ENCODE measurements around the gene FOXO1. TPM values are rescaled to one million over a fixed set of nuclear protein-coding genes. Genes with fewer than 3 reads are reported as not detected.
A peak's percentile ranks its signal among the peaks of the same experiment; 100 is the strongest.
"Not testable (repeated sequence)": the region's sequence is repeated elsewhere in the genome, so short reads cannot be mapped to it uniquely, and the experiment has no call there.

Gene FOXO1
- total RNA-seq, 1 experiment from 2014 or later, result 0.68 TPM

GRCh38 chr13:40668335-40668734 is 1.9 kb upstream of the FOXO1 start:
- in situ Hi-C loops (cut with HindIII; ENCODE audit: low pct_unique_long_range_greater_than_20kb, low sequenced_read_pairs), result no loop called here
- no peak for DNase-seq (ENCODE audit: low read depth)

DNA sequence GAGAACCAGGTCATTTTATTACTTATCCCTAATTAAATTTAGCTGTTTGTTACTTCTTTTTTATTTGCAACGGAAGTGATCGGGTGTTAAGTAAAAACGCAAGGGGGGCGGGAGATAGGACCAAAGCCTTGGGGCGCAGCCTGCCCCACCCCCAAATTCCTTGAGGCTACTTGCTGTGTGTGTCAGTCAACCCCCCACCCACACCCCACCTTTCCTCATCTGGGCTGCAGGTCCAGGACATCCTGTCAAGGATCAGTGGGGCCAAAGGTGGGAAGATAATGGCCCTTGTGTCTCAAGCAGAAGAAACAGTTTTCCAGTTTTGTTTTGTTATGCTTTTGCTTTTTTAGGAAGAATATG is 1.2 kb upstream of the FOXO1 start:
- DNase-seq (ENCODE audit: low read depth), result no peak
- in situ Hi-C loops (cut with HindIII; ENCODE audit: low pct_unique_long_range_greater_than_20kb, low sequenced_read_pairs), result no loop called here

DNA sequence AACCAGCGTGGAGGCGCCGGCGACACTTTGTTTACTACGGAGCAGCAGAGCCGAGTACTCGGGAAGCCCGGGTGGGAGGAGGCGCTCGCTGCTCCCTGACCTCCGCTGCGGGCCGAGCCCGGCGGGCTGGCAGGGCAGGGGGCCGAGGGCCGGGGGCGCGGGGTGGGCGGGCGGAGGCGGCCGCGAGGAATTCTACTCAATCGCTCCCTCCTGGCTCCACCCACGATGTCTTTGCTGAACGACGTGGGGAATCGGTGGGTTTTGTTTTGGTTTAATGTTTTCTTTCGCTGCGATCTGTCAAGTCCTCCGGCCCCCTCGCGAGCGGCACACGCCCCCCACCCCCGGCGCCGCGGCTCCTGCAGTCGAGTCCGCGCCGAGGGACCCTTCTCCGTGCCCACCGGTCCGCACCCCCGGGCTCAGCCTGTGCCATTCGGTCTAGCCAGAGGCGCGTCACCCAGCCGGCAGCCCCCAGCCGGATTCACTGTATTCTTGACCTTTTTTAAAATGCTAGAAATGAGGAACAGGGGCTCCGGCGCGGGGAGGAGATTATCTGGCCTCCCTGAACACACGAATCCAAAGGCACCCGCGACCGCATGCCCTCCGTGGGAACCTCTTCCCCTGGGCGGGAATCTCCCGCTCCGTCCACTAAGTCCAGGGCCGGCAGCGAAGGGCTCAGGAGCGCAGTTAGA is 636 bp upstream of the FOXO1 start:
- in situ Hi-C loops (cut with HindIII; ENCODE audit: low pct_unique_long_range_greater_than_20kb, low sequenced_read_pairs), result no loop called here
- DNase-seq (ENCODE audit: low read depth), result no peak

DNA sequence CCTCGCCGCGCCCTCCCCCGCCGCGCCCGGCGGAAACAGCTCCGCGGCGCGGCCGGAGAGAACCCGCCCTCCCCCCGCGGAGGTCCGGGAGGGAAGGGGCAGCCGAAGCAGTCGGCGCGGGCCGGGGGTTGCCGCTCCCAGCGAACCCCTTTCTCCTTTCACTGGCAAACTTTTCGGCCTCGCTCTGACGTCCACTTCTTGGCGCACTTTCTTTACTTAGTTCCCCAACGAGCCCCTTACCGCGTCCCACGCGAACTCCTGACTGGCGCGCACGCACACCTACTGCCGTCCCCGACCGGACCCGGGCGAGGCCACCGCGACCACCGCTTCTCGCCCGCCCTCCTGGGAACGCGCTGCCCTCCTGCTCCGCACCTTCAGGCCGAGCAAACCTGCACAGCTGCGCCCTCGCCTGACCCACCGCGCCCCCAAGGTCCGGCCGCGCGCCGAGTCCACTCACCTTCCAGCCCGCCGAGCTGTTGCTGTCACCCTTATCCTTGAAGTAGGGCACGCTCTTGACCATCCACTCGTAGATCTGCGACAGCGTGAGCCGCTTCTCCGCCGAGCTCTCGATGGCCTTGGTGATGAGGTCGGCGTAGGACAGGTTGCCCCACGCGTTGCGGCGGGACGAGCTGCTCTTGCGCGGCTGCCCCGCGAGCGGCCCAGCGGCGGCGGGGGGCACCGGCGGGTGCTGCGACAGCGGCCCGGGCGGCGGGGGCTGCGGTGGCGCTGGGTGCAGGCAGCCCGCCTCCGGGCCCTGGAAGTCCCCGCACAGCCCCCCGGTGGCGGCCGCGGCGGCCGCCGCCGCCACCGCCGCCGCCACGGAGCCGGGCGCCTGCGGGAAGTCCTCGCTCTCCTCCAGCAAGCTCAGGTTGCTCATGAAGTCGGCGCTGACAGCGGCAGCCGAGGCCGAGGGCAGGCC is 1.1 kb downstream of the FOXO1 start:
- in situ Hi-C loops (cut with HindIII; ENCODE audit: low pct_unique_long_range_greater_than_20kb, low sequenced_read_pairs), result no loop called here
- DNase-seq (ENCODE audit: low read depth), result peak; percentile 43

DNA sequence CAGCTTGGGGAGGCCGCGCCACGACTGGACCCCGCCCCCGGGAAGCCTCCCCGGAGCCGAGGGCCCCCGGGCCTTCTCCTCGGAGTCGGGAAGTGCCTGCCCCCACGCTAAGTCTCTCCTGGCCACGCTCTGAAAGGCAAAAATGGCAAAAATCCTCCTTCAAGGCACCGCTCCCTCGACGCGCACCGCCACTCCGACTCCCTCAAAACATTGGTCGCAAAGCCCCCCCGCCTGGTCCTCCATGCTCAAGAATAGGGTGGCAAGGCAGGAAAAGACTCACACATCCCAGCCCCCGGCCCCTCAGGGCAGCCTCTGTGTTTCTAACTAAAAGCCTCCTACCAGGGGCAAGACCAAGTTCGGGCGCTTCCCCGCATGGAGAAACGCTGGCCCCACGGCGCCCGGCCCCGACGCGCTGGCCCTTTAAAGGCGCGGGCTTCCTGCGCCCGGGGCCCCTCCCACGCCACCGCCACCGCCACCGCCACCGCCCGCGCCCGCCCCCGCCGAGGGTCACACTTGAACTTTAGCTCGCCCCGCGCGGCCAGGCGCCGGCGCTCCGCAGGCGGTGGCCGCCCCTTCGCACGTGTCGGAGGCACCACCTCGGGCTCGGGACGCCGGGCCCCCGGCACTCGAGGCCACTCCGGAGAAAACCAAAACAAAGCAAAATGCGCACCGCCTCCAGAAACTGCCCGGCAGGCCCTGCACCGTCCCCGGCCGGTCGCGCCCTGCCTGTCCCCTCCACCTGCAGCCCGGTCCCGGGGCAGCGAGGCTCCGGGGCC is 1.9 kb downstream of the FOXO1 start:
- in situ Hi-C loops (cut with HindIII; ENCODE audit: low pct_unique_long_range_greater_than_20kb, low sequenced_read_pairs), result no loop called here
- DNase-seq (ENCODE audit: low read depth), result peak; percentile 41

DNA sequence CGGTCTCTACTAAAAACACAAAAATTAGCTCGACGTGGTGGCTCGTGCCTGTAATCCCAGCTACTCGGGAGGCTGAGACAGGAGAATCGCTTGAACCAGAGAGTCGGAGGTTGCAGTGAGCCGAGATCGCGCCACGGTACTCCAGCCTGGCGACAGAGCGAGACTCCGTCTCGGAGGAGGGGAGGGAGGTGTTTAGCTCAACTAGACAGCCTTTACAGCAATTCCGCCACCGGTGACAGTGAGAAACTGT is 2.4 kb downstream of the FOXO1 start:
- DNase-seq (ENCODE audit: low read depth); in situ Hi-C loops (cut with HindIII; ENCODE audit: low pct_unique_long_range_greater_than_20kb, low sequenced_read_pairs): not testable (repeated sequence)

DNA sequence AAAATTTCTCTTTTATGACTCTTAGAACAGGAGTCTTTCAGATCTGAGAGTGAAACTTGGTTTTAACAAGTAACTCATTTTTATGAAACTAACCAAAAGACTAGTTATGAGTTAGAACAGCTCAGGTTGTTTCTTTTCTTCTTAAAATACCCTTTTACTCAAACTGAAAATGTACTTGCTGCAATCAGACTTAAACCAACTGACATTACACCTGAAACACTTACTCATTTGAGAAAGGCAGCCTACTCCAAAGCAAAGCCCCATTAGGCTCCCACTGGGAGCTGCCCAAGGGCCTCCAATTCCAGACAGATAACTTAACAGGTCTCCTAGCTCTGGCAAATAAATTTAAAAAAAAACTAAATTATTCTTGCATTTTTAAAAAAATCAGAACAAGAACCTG is 3.6 kb downstream of the FOXO1 start:
- no peak for DNase-seq (ENCODE audit: low read depth)
- in situ Hi-C loops (cut with HindIII; ENCODE audit: low pct_unique_long_range_greater_than_20kb, low sequenced_read_pairs), result no loop called here

- DNase-seq (ENCODE audit: low read depth), result no peak
- in situ Hi-C loops (cut with HindIII; ENCODE audit: low pct_unique_long_range_greater_than_20kb, low sequenced_read_pairs), result no loop called here
These were observed 4.4 kb downstream of the FOXO1 start for GRCh38 chr13:40661875-40662665.

- DNase-seq (ENCODE audit: low read depth), result no peak
- in situ Hi-C loops (cut with HindIII; ENCODE audit: low pct_unique_long_range_greater_than_20kb, low sequenced_read_pairs), result no loop called here
These were observed 5.7 kb downstream of the FOXO1 start for GRCh38 chr13:40660692-40661091.

DNA sequence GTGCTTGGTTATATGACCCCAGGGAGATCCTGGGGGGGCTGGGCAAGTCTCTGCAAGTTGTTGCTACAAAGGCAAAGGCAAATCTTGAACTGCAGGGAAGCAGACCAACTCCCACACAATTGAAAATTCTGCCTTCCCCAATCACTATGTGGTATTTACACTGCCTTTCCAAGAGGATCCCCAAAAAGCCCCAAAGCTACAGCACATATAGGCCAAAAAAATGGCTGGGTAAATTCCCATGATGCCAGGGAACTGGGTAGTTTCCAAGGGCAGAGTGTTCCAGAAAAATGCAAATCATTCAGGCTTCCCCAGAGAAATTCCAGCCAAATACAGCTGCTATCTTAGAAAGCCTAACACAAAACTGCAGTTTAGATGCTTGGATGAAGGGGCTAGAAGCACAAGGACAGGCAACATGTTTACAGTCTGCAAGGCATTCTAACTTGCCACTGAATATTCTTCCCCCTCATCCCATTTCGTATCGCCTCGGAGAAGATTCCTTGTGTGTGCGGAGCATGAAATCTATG is 6.2 kb downstream of the FOXO1 start:
- in situ Hi-C loops (cut with HindIII; ENCODE audit: low pct_unique_long_range_greater_than_20kb, low sequenced_read_pairs), result no loop called here
- no peak for DNase-seq (ENCODE audit: low read depth)

- in situ Hi-C loops (cut with HindIII; ENCODE audit: low pct_unique_long_range_greater_than_20kb, low sequenced_read_pairs), result no loop called here
- no peak for DNase-seq (ENCODE audit: low read depth)
These were observed 8.5 kb downstream of the FOXO1 start for GRCh38 chr13:40657951-40658350.

- DNase-seq (ENCODE audit: low read depth), result no peak
- in situ Hi-C loops (cut with HindIII; ENCODE audit: low pct_unique_long_range_greater_than_20kb, low sequenced_read_pairs), result no loop called here
These were observed 9.1 kb downstream of the FOXO1 start for GRCh38 chr13:40657307-40657706.

DNA sequence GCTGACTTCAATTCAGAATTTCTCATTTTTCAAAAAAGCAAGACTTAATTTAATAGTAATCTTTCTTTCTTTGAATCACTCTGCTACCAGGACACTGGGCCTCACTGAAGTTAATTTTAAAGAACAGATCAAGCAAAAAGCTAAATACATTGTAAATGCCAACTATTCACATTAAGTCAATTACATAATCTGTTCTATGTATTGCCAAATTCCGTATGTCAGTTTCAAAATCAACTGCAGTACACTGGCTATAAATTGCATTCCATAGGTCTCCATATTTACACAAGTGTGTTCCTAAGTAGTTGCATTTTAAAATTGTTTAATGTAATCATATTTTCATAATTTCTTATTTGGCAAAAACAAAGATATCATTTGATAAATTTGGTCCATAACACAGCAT is 10.1 kb downstream of the FOXO1 start:
- no peak for DNase-seq (ENCODE audit: low read depth)
- in situ Hi-C loops (cut with HindIII; ENCODE audit: low pct_unique_long_range_greater_than_20kb, low sequenced_read_pairs), result no loop called here

DNA sequence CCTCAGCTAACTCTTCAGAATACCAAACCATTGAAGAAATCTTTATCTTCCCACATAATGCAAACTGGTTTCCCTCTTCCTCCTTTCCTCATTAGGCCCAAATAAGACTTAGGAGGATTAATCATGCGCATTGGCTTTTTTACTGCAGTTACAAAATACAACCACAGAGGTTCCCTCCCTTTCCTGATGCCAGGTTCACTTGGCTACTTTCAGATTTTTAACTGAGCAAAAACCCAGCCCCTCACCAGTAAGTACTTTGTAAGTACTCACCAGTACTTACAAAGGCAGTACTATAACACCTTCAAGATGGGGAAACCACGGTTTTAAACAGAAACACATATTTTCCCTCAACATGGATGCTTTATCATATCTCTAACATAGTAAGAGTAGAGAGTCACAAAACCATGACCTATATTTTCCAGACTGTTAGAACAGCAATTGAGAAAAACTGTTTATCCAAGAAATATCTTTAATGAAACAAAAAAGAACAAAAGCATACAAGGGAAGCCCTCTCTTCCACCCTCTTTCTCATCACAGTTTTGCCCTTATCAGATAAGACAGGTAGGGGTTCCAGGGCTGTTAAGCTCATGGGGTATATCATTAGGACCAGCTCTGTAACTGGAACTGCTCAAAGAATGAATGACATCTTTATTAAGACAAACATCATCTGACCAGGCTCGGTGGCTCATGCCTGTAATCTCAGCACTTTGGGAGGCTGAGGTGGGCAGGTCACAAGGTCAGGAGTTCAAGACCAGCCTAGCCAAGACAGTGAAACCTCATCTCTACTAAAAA is 12.7 kb downstream of the FOXO1 start:
- in situ Hi-C loops (cut with HindIII; ENCODE audit: low pct_unique_long_range_greater_than_20kb, low sequenced_read_pairs), result no loop called here
- no peak for DNase-seq (ENCODE audit: low read depth)

GRCh38 chr13:40652588-40652940 is 13.9 kb downstream of the FOXO1 start:
- no peak for DNase-seq (ENCODE audit: low read depth)
- in situ Hi-C loops (cut with HindIII; ENCODE audit: low pct_unique_long_range_greater_than_20kb, low sequenced_read_pairs), result no loop called here

GRCh38 chr13:40651866-40652587 is 14.4 kb downstream of the FOXO1 start:
- DNase-seq (ENCODE audit: low read depth), result no peak
- in situ Hi-C loops (cut with HindIII; ENCODE audit: low pct_unique_long_range_greater_than_20kb, low sequenced_read_pairs), result no loop called here

DNA sequence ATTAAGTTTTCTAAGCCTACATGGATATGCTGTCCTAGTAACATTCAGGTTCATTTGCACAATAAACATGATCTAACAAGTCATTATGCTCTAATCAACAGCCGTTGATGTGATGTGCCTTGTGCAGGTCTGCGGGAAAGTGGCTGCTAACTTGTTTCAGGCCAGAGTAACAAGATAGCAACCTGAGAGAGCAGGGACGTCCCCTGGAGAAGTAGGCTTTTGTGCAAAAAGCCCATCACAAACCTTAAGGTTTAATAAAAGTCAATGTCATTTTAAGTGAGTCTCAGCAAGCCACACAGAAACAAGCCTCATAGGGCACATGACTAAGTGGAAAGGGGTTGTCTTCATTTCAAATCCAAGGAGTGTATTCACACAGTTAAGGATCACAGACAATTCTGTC is 17.6 kb downstream of the FOXO1 start:
- in situ Hi-C loops (cut with HindIII; ENCODE audit: low pct_unique_long_range_greater_than_20kb, low sequenced_read_pairs), result no loop called here
- no peak for DNase-seq (ENCODE audit: low read depth)

Data from Caki2 (cell line).